Adrenal gland (tissue), 12 donors: Measurements from ENCODE around the gene RIC8A. TPM values are rescaled to one million over a fixed set of nuclear protein-coding genes. Genes with fewer than 3 reads are reported as not detected.

Experiments
- DNase-seq, 7 donors: peaks; one replicate each; pipeline ENCODE4 v3.0.0-alpha.2; 2019 to 2020
- H3K27ac ChIP-seq, 5 donors: fragments of 200-600 bp; sonication (generic) in 4 of 5; 1 replicate in 3 of 5; 2 replicates in 2 of 5; pipeline versions ENCODE4 v1.5.1 to v1.8.0; 2016 to 2020; ENCODE audit warnings: mild to moderate bottlenecking in 1 of 5
- H3K27me3 ChIP-seq: fragments of 200-600 bp; 2 replicates; pipeline ENCODE4 v1.8.0; 2021
- H3K36me3 ChIP-seq, 2 donors: fragments of 200-600 bp; replicated peaks in 1 of 2; 1 replicate in 1 of 2; 2 replicates in 1 of 2; pipeline versions ENCODE4 v1.5.1 to v1.8.0; 2018 to 2022
- H3K4me1 ChIP-seq, 2 donors: fragments of 200-600 bp; replicated peaks in 1 of 2; 1 replicate in 1 of 2; 2 replicates in 1 of 2; pipeline versions ENCODE4 v1.5.1 to v1.8.0; 2018 to 2021
- H3K4me3 ChIP-seq, 4 donors: fragments of 200-600 bp; sonication (generic) in 3 of 4; one replicate each; pipeline ENCODE4 v1.5.1; 2016 to 2018
- H3K9me3 ChIP-seq, 3 donors: fragments of 200-600 bp; sonication (generic) in 1 of 3; replicated peaks in 1 of 3; 1 replicate in 2 of 3; 2 replicates in 1 of 3; pipeline versions ENCODE4 v1.5.1 to v1.8.0; 2016 to 2021
- POLR2A ChIP-seq, 2 donors: fragments of 450-650 bp; IDR thresholded peaks; one replicate each; pipeline ENCODE4 v1.6.1; 2017; ENCODE audit warnings: antibody characterized with exemption in 2 of 2, mild to moderate bottlenecking in 2 of 2, moderate library complexity in 1 of 2
- WGBS, 4 donors: extraction: QIAGEN DNeasy Blood & Tissue Kit in 2 of 4; methylation state at CpG; one replicate each; pipeline versions ENCODE4 v1.1.5 to v1.1.7; 2013 to 2017; 5-methylcytosine and 5-hydroxymethylcytosine counted together
- intact Hi-C, 2 donors: fragments of 100-400 bp; cut with DNase I; formaldehyde crosslinking; loops; one replicate each; pipeline versions ENCODE4 v1.14.1 to v1.15.0; 2022 to 2023
- polyA plus RNA-seq, 3 donors: library from polyadenylated mRNA; stranded (reverse); fragments of 200-250 nt in 2 of 3; fragments of 350-450 nt in 1 of 3; fragmentation: Illumina TruSeq in 1 of 3; extraction: RNeasy Lipid Tissue Mini Kit (QIAGEN cat#74804) in 1 of 3; gene quantifications; one replicate each; pipeline ENCODE4 v1.2.3, GENCODE V29; 2013 to 2014
- total RNA-seq, 9 donors: library from RNA; depleted of rRNA in 4 of 9; stranded (reverse); fragments of >200 nt in 4 of 9; fragments of 120-200 nt in 1 of 9; fragmentation: NEBNext Ultra II Directional in 1 of 9; extraction: Animal tissue kit (Norgen Biotek cat#: 25700) in 1 of 9; gene quantifications; one replicate each; pipeline versions ENCODE4 v1.1.0 to v1.2.4, GENCODE V29; 2013 to 2023
- TF ChIP-seq, protein P1 (sequence below), 6 experiments: fragments of 450-650 bp in 4 of 6; fragments of 200-600 bp in 2 of 6; sonication (generic) in 1 of 6; IDR thresholded peaks; 1 replicate in 5 of 6; 2 replicates in 1 of 6; pipeline versions ENCODE4 v1.5.1 to v1.8.0; 2016 to 2021; ENCODE audit warnings: antibody characterized with exemption in 6 of 6, mild to moderate bottlenecking in 2 of 6, moderate library complexity in 1 of 6
- donor health status: healthy with polysubstance abuse.
- donor health status: Bipolar disorder and iron deficiency.
- donor health status: DM: yes; HTN: yes; CAD: no.
- donor health status: DM: no; HTN: no; CAD: no.
- donor health status: DM: no; HTN: no; CAD: no.
- donor health status: DM: yes; HTN: yes; CAD: no.

Gene RIC8A
- total and polyA plus RNA-seq, 12 donors = 60.9 to 105 (median 79.1) TPM

GRCh38 chr11:200224-201003 is 7.1 kb upstream of the RIC8A start:
- no peak overlapping the region for H3K4me3 ChIP-seq
- H3K36me3 ChIP-seq = peaks cover 0 to 32% of the 10 kb centered on the region in 2 donors
- WGBS, 4 donors = 90 to 96% (median 95%) methylated on average over 4 to 13 of the region's 13 CpGs
- DNase-seq = peak in 2 of 7 donors; percentile 13 to 53
- intact Hi-C loops = no loop called here
- TF ChIP-seq, protein P1, sequence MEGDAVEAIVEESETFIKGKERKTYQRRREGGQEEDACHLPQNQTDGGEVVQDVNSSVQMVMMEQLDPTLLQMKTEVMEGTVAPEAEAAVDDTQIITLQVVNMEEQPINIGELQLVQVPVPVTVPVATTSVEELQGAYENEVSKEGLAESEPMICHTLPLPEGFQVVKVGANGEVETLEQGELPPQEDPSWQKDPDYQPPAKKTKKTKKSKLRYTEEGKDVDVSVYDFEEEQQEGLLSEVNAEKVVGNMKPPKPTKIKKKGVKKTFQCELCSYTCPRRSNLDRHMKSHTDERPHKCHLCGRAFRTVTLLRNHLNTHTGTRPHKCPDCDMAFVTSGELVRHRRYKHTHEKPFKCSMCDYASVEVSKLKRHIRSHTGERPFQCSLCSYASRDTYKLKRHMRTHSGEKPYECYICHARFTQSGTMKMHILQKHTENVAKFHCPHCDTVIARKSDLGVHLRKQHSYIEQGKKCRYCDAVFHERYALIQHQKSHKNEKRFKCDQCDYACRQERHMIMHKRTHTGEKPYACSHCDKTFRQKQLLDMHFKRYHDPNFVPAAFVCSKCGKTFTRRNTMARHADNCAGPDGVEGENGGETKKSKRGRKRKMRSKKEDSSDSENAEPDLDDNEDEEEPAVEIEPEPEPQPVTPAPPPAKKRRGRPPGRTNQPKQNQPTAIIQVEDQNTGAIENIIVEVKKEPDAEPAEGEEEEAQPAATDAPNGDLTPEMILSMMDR (IDR thresholded peaks at IDR 0.05) = no peak
- no peak for TF ChIP-seq POLR2A (IDR thresholded peaks at IDR 0.05)
- no peak overlapping the region for H3K27ac ChIP-seq
- peaks cover 0 to 23% of the 10 kb centered on the region in 2 donors for H3K4me1 ChIP-seq
- no peaks in the 10 kb centered on the region for H3K27me3 ChIP-seq
- H3K9me3 ChIP-seq = no peaks in the 10 kb centered on the region

DNA sequence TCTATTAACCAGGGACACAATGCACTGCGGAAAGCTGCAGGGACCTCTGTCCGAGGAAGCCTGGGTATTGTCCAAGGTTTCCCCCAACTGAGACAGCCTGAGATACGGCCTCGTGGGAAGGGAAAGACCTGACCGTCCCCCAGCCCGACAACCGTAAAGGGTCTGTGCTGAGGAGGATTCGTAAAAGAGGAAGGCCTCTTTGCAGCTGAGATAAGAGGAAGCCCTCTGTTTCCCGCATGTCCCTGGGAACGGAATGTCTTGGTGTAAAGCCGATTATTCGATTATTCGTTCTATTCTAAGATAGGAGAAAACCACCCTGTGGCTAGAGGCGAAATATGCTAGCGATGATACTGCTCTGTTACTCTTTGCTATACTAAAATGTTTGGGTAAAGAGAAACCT is 5.5 kb upstream of the RIC8A start:
- Histone ChIP-seq H3K27me3 (no peaks in the 10 kb centered on the region), H3K4me1 (peaks cover 8 to 33% of the 10 kb centered on the region in 2 donors), H3K9me3 (no peaks in the 10 kb centered on the region), H3K27ac (no peak overlapping the region), H3K36me3 (peaks cover 0 to 33% of the 10 kb centered on the region in 2 donors), H3K4me3 (no peak overlapping the region)
- intact Hi-C loops = no loop called here
- TF ChIP-seq, protein P1 (IDR thresholded peaks at IDR 0.05) = no peak
- TF ChIP-seq POLR2A (IDR thresholded peaks at IDR 0.05) = no peak
- DNase-seq = peak in 1 of 7 donors; percentile 51
- 63 to 76% (median 69%) methylated on average over 12 to 15 of the region's 15 CpGs for WGBS, 4 donors

DNA sequence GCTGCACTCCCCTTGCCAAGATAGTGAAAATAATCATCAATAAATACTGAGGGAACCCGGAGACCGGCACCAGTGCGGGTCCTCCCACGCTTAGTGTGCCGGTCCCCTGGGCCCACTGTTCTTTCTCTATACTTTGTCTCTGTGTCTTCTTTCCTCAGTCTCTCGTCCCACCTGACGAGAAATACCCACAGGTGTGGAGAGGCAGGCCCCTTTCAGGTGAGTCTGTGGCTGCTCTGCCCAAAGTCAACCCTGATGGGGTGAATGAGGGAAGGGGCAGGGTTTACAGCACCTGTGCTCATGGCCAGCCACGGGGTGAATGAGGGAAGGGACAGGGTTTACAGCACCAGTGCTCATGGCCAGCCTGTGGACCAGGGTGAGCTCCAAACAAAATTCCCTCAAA is 5.0 kb upstream of the RIC8A start:
- peaks cover 8 to 33% of the 10 kb centered on the region in 2 donors for H3K4me1 ChIP-seq
- no peaks in the 10 kb centered on the region for H3K9me3 ChIP-seq
- H3K27me3 ChIP-seq = no peaks in the 10 kb centered on the region
- WGBS, 4 donors = 78 to 88% (median 81%) methylated on average over 8 of the region's 8 CpGs
- H3K36me3 ChIP-seq = peaks cover 0 to 33% of the 10 kb centered on the region in 2 donors
- no peak overlapping the region for H3K27ac ChIP-seq
- DNase-seq = peak in 1 of 7 donors; percentile 0
- TF ChIP-seq POLR2A (IDR thresholded peaks at IDR 0.05) = no peak
- TF ChIP-seq, protein P1 (IDR thresholded peaks at IDR 0.05) = no peak
- no peak overlapping the region for H3K4me3 ChIP-seq
- intact Hi-C loops = no loop called here

DNA sequence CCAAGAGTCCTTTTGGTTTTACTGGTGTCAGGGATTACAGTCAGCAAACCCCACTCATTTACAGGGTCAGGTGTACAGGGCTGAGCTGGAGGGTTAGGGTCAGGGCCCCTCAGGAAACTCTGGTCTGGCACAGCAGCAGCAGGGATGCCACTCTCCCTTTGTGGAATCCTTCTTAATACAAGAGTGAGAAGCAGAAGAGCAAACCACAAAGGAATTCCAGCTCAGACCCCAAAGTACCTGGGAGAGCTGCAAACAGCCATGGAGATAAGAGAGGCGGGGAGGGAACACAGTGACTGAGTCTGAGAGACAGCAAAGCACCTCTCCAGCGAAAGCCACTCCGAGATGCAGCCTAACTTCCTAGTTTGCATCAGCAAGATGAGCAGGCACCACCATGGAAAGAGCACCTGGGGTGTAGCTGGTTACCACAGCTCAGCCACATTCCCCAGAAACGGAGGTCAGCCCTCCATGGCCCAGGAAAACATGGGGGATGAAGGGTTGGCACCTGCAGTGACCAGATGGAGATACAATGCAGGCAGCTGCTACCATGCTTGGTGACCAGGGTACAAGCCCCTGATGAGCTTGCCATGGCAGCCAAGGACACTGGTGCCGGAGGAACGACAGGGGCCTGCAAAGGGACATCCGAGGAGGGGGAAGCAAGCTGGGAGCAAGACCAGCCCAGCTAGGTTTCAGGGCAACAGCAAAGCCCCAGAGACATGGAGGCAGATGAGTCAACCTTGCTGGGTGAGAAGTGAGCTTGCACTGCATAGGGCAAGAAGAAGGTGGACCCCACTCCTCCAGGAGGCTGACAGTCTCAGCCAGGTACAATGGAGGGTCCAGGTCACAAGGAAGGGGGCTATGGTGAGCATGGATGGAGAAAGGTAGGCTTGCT is 4.2 kb upstream of the RIC8A start:
- DNase-seq = peak in 3 of 7 donors; percentile 8 to 51 (median 10)
- intact Hi-C loops = no loop called here
- WGBS, 4 donors = 86 to 93% (median 90%) methylated on average over 4 to 7 of the region's 7 CpGs
- H3K4me3 ChIP-seq = no peak overlapping the region
- H3K4me1 ChIP-seq = peaks cover 8 to 33% of the 10 kb centered on the region in 2 donors
- H3K36me3 ChIP-seq = peaks cover 0 to 33% of the 10 kb centered on the region in 2 donors
- no peaks in the 10 kb centered on the region for H3K9me3 ChIP-seq
- H3K27ac ChIP-seq = no peak overlapping the region
- TF ChIP-seq, protein P1 (IDR thresholded peaks at IDR 0.05) = no peak
- no peak for TF ChIP-seq POLR2A (IDR thresholded peaks at IDR 0.05)
- H3K27me3 ChIP-seq = no peaks in the 10 kb centered on the region
